GM12875 (cell line): ENCODE measurements around the gene RBM38.

Experiments
- H3K4me3 ChIP-seq: one replicate; pipeline ENCODE4 v1.5.1; 2011; ENCODE audit warnings: low read depth, low read length, control low read depth
- TF ChIP-seq, protein P1 (sequence below): IDR thresholded peaks from 2 replicates; pipeline ENCODE4 v1.5.1; 2011; ENCODE audit warnings: low read depth, mild to moderate bottlenecking, control low read depth, inconsistent platforms, low read length, moderate library complexity, borderline replicate concordance; ENCODE audit not compliant: insufficient read depth

RBM38 gene

DNA sequence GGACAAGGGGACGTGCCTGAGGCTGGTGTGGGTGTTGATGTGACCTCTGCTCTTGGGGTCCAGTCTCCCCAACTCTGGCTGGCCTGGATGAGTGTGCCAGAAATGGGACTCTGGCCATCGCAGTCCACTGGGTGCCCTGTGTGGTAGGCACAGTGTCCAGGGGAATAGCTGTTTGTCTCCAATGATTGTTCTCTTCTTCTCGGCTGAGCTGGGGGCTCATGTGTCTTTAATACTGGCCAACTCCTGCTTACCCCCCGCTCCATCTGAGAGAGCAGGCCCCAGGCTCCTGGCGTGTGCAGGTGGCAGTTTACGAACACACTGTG, 45.0 kb downstream of the RBM38 start:
- TF ChIP-seq, protein P1, sequence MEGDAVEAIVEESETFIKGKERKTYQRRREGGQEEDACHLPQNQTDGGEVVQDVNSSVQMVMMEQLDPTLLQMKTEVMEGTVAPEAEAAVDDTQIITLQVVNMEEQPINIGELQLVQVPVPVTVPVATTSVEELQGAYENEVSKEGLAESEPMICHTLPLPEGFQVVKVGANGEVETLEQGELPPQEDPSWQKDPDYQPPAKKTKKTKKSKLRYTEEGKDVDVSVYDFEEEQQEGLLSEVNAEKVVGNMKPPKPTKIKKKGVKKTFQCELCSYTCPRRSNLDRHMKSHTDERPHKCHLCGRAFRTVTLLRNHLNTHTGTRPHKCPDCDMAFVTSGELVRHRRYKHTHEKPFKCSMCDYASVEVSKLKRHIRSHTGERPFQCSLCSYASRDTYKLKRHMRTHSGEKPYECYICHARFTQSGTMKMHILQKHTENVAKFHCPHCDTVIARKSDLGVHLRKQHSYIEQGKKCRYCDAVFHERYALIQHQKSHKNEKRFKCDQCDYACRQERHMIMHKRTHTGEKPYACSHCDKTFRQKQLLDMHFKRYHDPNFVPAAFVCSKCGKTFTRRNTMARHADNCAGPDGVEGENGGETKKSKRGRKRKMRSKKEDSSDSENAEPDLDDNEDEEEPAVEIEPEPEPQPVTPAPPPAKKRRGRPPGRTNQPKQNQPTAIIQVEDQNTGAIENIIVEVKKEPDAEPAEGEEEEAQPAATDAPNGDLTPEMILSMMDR = no peak
- no peak overlapping the region for H3K4me3 ChIP-seq

DNA sequence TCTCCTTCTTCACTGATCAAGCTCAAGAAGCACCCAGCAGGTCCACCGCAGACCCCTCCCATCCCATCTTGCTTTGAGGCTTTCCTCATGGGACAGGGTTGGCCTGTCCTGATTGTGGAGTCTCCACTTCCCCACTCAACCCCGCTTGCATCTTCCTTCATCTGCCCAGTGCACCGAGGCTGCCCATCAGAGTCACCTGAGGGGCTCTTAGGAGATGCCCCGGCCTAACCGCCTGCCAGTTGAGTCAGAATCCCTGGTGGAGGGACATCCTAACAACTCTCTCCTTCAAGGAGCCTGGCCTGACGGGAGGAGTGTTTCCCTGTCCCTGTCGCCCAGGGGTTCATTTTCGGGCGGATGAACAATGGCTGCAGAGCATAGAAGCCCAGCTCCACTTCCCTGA, 46.1 kb downstream of the RBM38 start:
- TF ChIP-seq, protein P1 = no peak

DNA sequence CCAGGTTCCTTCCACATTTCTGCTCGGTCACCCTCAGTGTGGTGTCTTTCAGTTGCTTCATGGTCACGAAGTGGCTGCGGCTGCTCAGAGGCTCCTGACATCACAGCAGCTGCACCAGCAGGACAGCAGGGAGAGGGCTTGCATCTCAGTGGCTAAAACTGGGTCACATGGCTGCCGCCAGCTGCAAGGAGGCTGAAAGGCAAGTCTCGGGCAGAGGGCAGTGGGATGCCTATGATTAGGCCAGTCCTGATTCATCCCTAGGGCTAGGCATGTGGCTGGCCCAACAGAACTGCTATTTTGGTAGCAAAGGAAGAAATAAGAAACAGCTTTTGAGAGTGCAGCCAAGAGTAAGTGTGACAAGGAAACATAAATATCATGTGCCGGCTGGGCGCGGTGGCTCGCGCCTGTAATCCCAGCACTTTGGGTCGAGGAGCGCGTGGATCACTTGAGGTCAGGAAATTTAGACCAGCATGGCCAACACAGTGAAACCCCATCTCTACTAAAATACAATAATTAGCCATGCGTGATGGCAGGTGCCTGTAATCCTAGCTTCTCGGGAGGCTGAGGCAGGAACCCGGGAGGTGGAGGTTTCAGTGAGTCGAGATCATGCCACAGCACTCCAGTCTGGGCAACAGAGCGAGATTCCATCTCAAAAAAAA, 46.6 kb downstream of the RBM38 start:
- H3K4me3 ChIP-seq = no peak overlapping the region
- TF ChIP-seq, protein P1 = no peak

More for the DNA sequence above, 46.1 kb downstream of the RBM38 start:
- H3K4me3 ChIP-seq = no peak overlapping the region

DNA sequence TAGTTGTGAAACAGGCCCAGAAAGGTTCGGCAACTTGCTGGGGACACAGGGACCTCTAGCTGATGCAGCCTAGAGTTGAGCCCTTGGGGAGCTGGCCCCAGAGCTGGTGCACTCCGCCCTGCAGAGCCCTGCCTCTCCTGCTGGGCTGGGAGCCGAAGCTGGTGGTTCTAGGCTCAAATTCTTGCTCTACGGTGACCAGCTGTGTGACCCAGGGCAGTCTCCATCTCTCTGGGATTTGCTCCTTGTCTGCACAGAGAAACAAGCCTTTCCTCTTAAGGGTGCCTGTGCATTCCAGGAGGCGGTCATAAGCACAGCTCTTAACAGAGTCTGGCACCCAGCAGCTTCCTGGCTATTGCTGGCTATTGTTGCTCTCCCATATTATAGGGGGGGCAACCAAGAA, 47.4 kb downstream of the RBM38 start:
- TF ChIP-seq, protein P1 = no peak
- H3K4me3 ChIP-seq = no peak overlapping the region

DNA sequence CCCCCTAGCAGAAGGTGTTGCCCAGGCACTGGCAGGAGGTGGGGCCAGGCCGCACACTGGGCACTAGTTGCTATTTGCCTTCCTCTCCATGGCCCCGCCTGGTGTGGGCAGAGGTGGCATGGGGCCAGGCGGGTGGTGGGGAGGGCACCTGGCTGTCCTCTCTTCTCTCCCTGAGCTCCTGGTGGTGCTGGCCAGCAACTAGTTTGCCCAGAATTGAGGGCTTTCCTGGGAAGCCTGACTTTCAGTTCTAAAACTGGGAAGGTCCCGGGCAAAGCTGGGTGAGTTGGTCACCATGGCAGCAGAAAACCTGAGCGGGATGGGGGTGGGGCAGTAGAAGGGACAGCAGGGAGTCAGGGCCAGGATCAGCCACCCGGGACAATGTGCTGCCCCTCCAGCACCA, 48.2 kb downstream of the RBM38 start:
- H3K4me3 ChIP-seq = no peak overlapping the region
- TF ChIP-seq, protein P1 = no peak

DNA sequence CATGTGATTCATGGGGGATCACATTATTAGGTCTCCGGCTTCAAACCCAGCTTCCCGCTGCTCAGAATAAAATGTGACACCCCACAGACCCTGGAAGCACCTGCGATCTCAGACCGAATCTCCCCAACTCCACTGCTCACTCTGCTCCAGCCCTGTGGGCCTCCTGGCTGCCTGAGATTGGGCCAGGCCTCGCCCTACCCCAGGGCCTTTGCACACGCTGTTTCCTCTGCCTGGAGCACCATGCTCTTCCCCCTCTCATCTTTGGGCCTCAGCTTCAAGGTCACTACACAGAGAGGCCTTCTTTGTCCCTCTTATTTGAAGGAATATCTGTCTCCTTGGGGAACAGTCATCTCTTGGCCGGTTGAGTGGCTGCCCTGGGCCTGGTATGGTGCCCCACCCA, 48.8 kb downstream of the RBM38 start:
- H3K4me3 ChIP-seq = no peak overlapping the region
- TF ChIP-seq, protein P1 = no peak

DNA sequence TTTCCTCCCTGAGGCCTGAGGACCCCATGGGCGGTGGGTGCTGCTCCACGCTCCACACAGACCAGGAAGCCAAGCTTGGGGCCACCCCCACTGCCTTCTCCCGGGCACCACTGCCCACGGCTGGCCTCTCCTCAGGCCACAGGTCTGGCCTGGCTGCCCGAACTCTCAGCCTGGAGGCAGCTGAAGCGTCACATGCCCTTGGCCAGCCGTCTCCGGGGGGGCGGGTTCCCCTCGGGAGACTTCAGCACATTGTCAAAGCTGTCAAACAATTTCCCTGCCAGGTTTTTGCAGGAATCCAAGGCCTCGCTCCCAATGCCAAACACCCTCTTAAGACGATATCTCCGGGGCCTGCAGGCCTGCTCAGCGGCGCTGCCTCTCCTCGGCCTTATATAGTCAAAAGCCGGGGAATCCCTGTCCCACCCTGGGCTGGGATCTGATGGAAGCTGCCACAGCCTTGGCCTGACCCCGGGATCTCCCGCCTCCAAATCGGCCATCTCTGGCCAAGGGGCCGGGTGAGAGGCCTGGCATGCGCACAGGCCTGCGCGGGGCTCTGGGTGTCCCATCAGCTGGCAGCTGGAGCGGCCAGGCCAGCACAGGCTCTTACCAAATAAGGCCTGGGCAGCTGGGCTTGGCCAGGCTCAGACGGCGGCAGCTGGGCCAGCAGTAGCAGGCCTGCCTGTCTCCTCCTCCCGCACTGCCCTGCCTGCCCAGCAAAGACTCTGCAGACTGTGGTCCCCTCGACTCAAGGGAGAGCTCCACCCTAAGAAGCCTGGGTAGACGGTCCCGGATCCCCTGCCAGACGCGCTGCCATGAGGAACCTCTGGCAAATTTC, 49.7 kb downstream of the RBM38 start:
- TF ChIP-seq, protein P1 = no peak
- no peak overlapping the region for H3K4me3 ChIP-seq
